ENCODE data around the gene MAGI2.
"Not testable (repeated sequence)": the region's sequence is repeated elsewhere in the genome, so short reads cannot be mapped to it uniquely, and the experiment has no call there.

DNA sequence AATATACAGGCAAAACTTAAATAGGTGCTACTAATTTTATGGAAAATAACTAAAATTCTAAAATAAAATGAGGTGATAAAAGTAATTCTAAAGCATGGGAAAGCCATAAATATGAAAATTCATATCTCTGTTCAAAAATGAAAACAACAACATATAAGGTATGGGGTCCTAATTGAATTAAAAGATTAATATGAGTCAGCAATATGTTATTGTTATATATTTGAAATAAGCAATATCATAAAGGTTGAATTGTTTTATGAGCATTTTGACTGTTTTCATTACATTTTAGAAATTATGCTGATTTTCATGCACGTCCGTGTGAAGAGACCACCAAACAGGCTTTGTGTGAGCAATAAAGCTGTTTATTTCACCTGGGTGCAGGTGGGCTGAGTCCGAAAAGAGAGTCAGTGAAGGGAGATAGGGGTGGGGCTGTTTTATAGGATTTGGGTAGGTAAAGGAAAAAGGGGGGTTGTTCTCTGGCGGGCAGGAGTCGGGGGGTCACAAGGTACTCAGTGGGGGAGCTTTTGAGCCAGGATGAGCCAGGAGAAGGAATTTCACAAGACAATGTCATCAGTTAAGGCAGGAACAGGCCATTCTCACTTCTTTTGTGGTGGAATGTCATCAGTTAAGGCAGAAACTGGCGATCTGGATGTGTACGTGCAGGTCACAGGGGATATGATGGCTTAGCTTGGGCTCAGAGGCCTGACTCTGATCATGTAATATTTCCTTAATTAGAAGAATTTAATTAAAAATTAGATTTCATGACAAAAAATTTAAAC is 876.1 kb downstream of the MAGI2 start:
- TF ChIP-seq, protein P1, sequence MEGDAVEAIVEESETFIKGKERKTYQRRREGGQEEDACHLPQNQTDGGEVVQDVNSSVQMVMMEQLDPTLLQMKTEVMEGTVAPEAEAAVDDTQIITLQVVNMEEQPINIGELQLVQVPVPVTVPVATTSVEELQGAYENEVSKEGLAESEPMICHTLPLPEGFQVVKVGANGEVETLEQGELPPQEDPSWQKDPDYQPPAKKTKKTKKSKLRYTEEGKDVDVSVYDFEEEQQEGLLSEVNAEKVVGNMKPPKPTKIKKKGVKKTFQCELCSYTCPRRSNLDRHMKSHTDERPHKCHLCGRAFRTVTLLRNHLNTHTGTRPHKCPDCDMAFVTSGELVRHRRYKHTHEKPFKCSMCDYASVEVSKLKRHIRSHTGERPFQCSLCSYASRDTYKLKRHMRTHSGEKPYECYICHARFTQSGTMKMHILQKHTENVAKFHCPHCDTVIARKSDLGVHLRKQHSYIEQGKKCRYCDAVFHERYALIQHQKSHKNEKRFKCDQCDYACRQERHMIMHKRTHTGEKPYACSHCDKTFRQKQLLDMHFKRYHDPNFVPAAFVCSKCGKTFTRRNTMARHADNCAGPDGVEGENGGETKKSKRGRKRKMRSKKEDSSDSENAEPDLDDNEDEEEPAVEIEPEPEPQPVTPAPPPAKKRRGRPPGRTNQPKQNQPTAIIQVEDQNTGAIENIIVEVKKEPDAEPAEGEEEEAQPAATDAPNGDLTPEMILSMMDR (conservative IDR thresholded peaks at IDR 0.05; ENCODE audit: low read depth in 2 of 2), result not testable (repeated sequence)
- TF ChIP-seq POLR2AphosphoS5 (IDR thresholded peaks at IDR 0.05; ENCODE audit: low read depth); ZNF331 (CRISPR knock-in tag; IDR thresholded peaks at IDR 0.05; ENCODE audit: low read depth); EZH2phosphoT487 (IDR thresholded peaks at IDR 0.05; ENCODE audit: unreplicated experiment); ZNF114 (CRISPR knock-in tag; IDR thresholded peaks at IDR 0.05); EZH2 (IDR thresholded peaks at IDR 0.05; ENCODE audit: low read depth, unreplicated experiment): not testable (repeated sequence)
- TF ChIP-seq CREB1 (CRISPR knock-in tag; IDR thresholded peaks at IDR 0.05; ENCODE audit: low read depth), result peak; percentile 51; the same call in 1 of the 2 replicates
- TF ChIP-seq, protein P2, sequence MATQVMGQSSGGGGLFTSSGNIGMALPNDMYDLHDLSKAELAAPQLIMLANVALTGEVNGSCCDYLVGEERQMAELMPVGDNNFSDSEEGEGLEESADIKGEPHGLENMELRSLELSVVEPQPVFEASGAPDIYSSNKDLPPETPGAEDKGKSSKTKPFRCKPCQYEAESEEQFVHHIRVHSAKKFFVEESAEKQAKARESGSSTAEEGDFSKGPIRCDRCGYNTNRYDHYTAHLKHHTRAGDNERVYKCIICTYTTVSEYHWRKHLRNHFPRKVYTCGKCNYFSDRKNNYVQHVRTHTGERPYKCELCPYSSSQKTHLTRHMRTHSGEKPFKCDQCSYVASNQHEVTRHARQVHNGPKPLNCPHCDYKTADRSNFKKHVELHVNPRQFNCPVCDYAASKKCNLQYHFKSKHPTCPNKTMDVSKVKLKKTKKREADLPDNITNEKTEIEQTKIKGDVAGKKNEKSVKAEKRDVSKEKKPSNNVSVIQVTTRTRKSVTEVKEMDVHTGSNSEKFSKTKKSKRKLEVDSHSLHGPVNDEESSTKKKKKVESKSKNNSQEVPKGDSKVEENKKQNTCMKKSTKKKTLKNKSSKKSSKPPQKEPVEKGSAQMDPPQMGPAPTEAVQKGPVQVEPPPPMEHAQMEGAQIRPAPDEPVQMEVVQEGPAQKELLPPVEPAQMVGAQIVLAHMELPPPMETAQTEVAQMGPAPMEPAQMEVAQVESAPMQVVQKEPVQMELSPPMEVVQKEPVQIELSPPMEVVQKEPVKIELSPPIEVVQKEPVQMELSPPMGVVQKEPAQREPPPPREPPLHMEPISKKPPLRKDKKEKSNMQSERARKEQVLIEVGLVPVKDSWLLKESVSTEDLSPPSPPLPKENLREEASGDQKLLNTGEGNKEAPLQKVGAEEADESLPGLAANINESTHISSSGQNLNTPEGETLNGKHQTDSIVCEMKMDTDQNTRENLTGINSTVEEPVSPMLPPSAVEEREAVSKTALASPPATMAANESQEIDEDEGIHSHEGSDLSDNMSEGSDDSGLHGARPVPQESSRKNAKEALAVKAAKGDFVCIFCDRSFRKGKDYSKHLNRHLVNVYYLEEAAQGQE (IDR thresholded peaks at IDR 0.05; ENCODE audit: unreplicated experiment), result not testable (repeated sequence)
